GM18505 (cell line): ENCODE measurements around the gene SMCO4.
"Not testable (repeated sequence)": the region's sequence is repeated elsewhere in the genome, so short reads cannot be mapped to it uniquely, and the experiment has no call there.

Experiments used
- ATAC-seq: cut with Tn5 transposase; IDR thresholded peaks from one replicate; pipeline ENCODE4 v1.9.1; 2021; ENCODE audit not compliant: unreplicated experiment
- POLR2A ChIP-seq: IDR thresholded peaks from 4 replicates; pipeline ENCODE4 v1.6.1; 2011; ENCODE audit warnings: borderline replicate concordance; ENCODE audit not compliant: insufficient read depth, insufficient read length; ENCODE audit errors: extremely low read depth

SMCO4 gene

DNA sequence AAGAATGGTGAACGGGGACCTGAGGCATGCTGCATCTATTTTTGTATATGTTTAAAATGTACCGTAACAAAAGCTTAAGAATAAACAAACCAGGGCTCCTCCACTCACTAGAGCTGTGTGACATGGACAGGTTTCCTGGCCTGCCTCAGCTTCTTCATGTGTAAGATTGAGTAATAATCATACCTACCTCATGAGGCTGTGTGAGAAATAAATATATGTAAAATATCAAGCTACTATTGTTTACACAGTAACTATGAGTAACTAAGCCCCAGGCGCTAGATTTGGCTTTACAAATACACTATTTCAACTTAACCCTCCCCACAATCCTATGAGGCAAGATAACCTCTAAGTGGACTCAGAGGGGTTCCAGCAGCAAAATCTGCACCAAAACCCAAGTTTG lies 66.4 kb downstream of the SMCO4 start:
- TF ChIP-seq POLR2A = no peak
- no peak for ATAC-seq

DNA sequence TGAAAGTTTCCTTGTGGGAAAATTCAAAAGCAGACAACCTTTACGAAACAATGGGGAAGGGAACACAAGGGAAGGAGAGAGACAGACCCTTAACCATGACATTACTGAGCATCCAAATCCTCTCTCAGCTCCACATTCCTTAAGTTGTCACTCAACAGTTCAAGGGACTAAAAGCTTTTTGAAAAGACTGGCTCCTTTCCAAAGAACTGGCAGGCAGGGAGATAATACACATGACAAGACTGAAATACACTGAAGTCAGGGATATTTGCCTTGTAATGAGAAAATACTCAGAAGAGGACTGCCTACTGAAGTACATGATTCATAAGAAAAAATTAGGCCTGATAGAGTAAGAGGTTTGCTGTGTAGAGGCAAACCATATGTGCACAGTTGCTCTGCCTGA lies 69.1 kb downstream of the SMCO4 start:
- no peak for ATAC-seq
- TF ChIP-seq POLR2A = no peak

DNA sequence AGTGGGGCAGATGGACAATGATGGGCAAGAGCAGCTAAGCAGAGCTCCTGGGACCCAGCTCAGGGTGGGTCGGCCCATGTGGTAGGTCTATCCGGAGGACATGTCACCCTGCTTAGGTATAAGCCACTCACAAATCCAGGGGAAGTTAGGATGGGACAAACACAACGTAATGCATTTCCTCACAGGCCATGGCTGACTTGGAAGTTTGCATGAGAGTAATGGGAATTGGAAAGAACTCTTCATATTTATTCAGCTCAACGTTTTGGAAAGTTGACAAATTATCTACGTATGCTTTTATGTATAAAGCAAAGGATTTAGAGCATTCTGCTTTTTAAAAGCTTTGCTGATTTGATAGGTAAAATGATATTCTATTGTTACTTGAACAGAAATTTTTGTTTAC lies 74.9 kb downstream of the SMCO4 start:
- no peak for ATAC-seq
- no peak for TF ChIP-seq POLR2A

DNA sequence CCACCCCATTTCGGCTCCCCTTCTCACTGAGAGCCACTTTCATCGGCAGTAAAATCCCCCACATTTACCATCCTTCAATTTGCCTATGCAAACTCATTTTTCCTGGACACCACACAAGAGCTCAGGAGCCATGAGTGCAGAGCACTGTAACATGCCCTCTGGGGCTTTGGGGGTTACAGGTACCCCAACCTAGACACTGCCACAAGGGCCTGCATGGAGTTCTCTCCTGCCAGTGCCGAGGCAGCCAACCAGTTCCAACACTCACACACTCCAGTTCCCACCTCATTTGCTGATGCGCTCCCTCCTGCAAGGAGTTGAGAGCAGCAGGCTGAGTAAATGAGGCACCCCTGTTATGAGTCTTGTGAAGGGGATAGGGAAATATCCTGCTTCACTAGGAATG lies 76.1 kb downstream of the SMCO4 start:
- ATAC-seq = no peak
- no peak for TF ChIP-seq POLR2A

DNA sequence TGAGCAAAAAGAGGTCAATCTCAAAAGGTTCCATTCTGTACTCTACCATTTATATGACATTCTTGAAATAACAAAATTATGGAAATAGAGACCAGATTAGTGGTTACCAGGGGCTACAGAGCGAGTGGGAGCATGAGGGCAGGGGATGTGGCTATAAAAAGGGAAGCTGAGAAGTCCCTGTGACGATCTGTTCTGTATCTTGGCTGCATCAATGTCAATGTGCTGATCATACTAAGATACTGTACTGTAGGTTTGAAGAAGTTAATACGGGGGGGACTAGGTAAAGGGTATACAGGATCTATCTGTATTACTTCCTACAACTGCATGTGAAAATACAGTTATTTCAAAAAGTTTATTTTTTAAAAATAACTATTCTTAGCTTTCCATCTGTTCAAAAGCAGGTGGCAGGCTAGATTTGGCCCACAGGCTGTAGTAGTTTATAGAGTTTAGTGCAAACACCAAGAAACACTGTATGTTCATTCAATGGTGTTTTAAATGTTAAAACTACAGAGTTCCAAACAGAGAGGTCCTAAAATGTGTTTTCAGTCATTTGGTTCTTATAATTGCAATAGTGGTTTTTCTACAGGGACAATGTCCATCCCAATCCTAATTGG lies 78.2 kb downstream of the SMCO4 start:
- TF ChIP-seq POLR2A = no peak
- no peak for ATAC-seq

DNA sequence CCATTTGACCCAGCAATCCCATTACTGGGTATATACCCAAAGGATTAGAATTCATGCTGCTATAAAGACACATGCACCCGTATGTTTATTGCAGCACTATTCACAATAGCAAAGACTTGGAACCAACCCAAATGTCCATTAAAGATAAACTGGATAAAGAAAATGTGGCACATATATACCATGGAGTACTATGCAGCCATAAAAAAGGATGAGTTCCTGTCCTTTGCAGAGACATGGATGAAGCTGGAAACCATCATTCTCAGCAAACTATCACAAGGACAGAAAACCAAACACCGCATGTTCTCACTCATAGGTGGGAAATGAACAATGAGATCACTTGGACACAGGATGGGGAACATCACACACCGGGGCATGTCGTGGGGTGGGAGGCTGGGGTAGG lies 79.5 kb downstream of the SMCO4 start:
- not testable (repeated sequence) for ATAC-seq

DNA sequence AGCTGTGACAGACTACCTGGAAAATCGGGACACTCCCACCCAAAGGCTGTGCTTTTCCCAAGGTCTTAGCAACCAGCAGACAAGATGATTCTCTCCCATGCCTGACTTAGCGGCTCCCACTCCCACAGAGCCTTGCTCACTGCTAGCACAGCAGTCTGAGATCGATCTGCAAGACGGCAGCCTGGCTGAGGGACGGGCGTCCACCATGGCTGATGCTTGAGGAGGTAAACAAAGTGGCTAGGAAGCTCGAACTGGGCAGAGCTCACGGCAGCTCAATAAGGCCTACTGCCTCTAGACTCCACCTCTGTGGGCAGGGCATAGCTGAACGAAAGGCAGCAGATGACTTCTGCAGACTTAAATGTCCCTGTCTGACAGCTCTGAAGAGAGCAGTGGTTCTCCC lies 84.9 kb downstream of the SMCO4 start:
- no peak for TF ChIP-seq POLR2A
- ATAC-seq = no peak

DNA sequence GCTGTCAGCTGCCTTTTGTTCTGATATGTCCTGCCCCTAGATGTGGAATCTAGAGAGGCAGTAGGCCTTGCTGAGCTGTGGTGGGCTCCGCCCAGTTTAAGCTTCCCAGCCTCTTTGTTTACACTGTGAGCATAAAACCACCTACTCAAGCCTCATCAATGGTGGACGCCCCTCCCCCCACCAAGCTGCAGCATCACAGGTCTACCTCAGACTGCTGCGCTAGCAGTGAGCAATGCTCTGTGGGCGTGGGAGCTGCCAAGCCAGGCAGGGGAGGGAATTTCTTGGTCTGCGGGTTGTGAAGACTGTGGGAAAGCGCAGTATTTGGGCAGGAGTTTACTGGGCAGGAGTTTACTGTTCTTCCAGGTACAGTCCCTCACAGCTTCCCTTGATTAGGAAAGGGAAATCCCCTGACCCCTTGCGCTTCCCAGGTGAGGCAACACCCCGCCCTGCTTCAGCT lies 98.5 kb downstream of the SMCO4 start:
- no peak for ATAC-seq
- no peak for TF ChIP-seq POLR2A

DNA sequence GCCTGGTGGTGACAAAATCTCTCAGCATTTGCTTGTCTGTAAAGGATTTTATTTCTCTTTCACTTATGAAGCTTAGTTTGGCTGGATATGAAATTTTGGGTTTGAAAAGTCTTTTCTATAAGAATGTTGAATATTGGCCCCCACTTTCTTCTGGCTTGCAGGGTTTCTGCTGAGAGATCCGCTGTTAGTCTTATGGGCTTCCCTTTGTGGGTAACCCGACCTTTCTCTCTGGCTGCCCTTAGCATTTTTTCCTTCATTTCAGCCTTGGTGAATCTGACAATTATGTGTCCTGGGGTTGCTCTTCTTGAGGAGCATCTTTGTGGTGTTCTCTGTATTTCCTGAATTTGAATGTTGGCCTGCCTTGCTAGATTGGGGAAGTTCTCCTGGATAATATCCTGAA lies 100.0 kb downstream of the SMCO4 start:
- not testable (repeated sequence) for ATAC-seq

DNA sequence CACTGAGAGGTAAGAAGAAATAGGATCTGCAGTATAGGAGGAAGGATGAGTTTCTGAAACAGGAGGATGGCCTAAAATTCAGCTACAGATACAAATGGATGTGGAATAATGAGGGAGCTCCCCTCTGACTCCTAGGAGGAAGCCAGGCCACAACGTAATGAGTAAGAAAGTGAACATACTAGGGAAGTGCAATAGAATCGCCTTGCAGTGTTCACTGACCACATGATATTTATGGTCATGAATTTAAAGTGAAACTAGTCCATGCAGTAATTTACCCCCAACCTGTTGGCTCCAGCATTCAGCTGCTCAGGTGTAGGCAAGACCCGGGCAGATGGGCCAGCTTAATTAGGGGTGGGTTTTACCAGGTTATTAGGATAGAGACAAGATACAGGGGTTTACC lies 110.9 kb downstream of the SMCO4 start:
- ATAC-seq = no peak
- TF ChIP-seq POLR2A = no peak
